WTC11 (cell line): ENCODE data around the gene KSR1. TPM values are rescaled to one million over a fixed set of nuclear protein-coding genes. Genes with fewer than 3 reads are reported as not detected.

ENCODE experiments used
- ATAC-seq: fragments of 200-7000 bp; cut with Tn5 transposase; 2 replicates; pipeline ENCODE4 v1.10.0; 2021; ENCODE audit warnings: mild to moderate bottlenecking, moderate library complexity
- CTCF ChIA-PET: fragments of 300-600 bp; sonication (Branson Sonifier 250); formaldehyde crosslinking; loops from one replicate; lab custom pipeline; 2021; ENCODE audit warnings: antibody characterized with exemption; lab: Charles Lee
- POLR2A ChIA-PET: fragments of 350-600 bp; sonication (Branson Sonifier 250); formaldehyde crosslinking; loops from one replicate; lab custom pipeline; 2021; ENCODE audit warnings: antibody characterized with exemption; lab: Charles Lee
- DNase-seq: peaks from one replicate; pipeline ENCODE4 v3.0.0; 2021; ENCODE audit warnings: low spot score
- H3K27ac Mint-ChIP-seq: 2 replicates; pipeline ENCODE4 v1.8.0; 2021; ENCODE audit warnings: mixed read lengths
- H3K27me3 Mint-ChIP-seq: 2 replicates; pipeline ENCODE4 v1.8.0; 2021; ENCODE audit warnings: low read depth, mild to moderate bottlenecking, moderate library complexity, mixed read lengths
- H3K36me3 Mint-ChIP-seq: 2 replicates; pipeline ENCODE4 v1.8.0; 2021; ENCODE audit warnings: mixed read lengths
- H3K4me1 Mint-ChIP-seq: 2 replicates; pipeline ENCODE4 v1.8.0; 2022; ENCODE audit warnings: mixed read lengths
- H3K4me3 Mint-ChIP-seq: 2 replicates; pipeline ENCODE4 v1.8.0; 2021; ENCODE audit warnings: mild to moderate bottlenecking, moderate library complexity, mixed read lengths
- H3K9me3 Mint-ChIP-seq: 2 replicates; pipeline ENCODE4 v1.8.0; 2021; ENCODE audit warnings: mixed read lengths
- AR ChIP-seq: fragments of 250-450 bp; sonication (Bioruptor Pico); IDR thresholded peaks from 2 replicates; pipeline ENCODE4 v1.9.0; 2021; ENCODE audit warnings: mild to moderate bottlenecking
- ARID4B ChIP-seq: sonication (generic); formaldehyde crosslinking; IDR thresholded peaks from 2 replicates; pipeline ENCODE4 v1.8.0; 2023; ENCODE audit warnings: missing genetic modification reagents, mild to moderate bottlenecking, borderline replicate concordance
- ATF1 ChIP-seq: sonication (generic); formaldehyde crosslinking; IDR thresholded peaks from 2 replicates; pipeline ENCODE4 v1.8.1; 2023; ENCODE audit warnings: mild to moderate bottlenecking, moderate library complexity, missing genetic modification reagents
- ATF3 ChIP-seq: sonication (generic); formaldehyde crosslinking; conservative IDR thresholded peaks from 2 replicates; pipeline ENCODE4 v1.8.1; 2022; ENCODE audit warnings: mild to moderate bottlenecking, missing genetic modification reagents
- ATF6 ChIP-seq: sonication (generic); formaldehyde crosslinking; IDR thresholded peaks from 2 replicates; pipeline ENCODE4 v1.8.1; 2023; ENCODE audit warnings: mild to moderate bottlenecking, missing genetic modification reagents
- ESRRA ChIP-seq: sonication (generic); formaldehyde crosslinking; IDR thresholded peaks from 2 replicates; pipeline ENCODE4 v1.8.1; 2022; ENCODE audit warnings: mild to moderate bottlenecking, missing genetic modification reagents, borderline replicate concordance
- GRHL2 ChIP-seq: fragments of 250-450 bp; sonication (Bioruptor Pico); IDR thresholded peaks from 2 replicates; pipeline ENCODE4 v1.8.0; 2022; ENCODE audit warnings: mild to moderate bottlenecking, moderate library complexity; ENCODE audit not compliant: insufficient replicate concordance, severe bottlenecking
- IRF2 ChIP-seq: sonication (generic); formaldehyde crosslinking; IDR thresholded peaks from 2 replicates; pipeline ENCODE4 v1.8.0; 2022; ENCODE audit warnings: low read depth, missing genetic modification reagents, borderline replicate concordance
- MLX ChIP-seq: sonication (generic); formaldehyde crosslinking; IDR thresholded peaks from 2 replicates; pipeline ENCODE4 v1.8.1; 2023; ENCODE audit warnings: mild to moderate bottlenecking, missing genetic modification reagents, moderate library complexity
- NR1H2 ChIP-seq: sonication (generic); formaldehyde crosslinking; IDR thresholded peaks from 2 replicates; pipeline ENCODE4 v1.9.0; 2021; ENCODE audit warnings: mild to moderate bottlenecking, moderate library complexity, missing genetic modification reagents
- NR2C2 ChIP-seq: sonication (generic); formaldehyde crosslinking; IDR thresholded peaks from 2 replicates; pipeline ENCODE4 v1.8.0; 2022; ENCODE audit warnings: mild to moderate bottlenecking, missing genetic modification reagents
- RORB ChIP-seq: fragments of 250-450 bp; sonication (Bioruptor Pico); IDR thresholded peaks from 2 replicates; pipeline ENCODE4 v1.9.0; 2021; ENCODE audit warnings: mild to moderate bottlenecking
- SOX15 ChIP-seq: fragments of 250-450 bp; sonication (Bioruptor Pico); IDR thresholded peaks from 2 replicates; pipeline ENCODE4 v1.9.0; 2021; ENCODE audit warnings: mild to moderate bottlenecking
- STAT6 ChIP-seq: sonication (generic); formaldehyde crosslinking; conservative IDR thresholded peaks from 2 replicates; pipeline ENCODE4 v1.8.1; 2023; ENCODE audit warnings: mild to moderate bottlenecking, low read depth, missing genetic modification reagents, moderate library complexity
- TEAD4 ChIP-seq: sonication (generic); formaldehyde crosslinking; IDR thresholded peaks from 2 replicates; pipeline ENCODE4 v1.8.0; 2022; ENCODE audit warnings: mild to moderate bottlenecking, missing genetic modification reagents
- ZBTB21 ChIP-seq: sonication (generic); formaldehyde crosslinking; IDR thresholded peaks from 2 replicates; pipeline ENCODE4 v1.8.1; 2023; ENCODE audit warnings: mild to moderate bottlenecking, missing genetic modification reagents, borderline replicate concordance
- ZNF138 ChIP-seq: sonication (generic); formaldehyde crosslinking; conservative IDR thresholded peaks from 2 replicates; pipeline ENCODE4 v1.8.1; 2022; ENCODE audit warnings: mild to moderate bottlenecking, moderate library complexity, missing genetic modification reagents
- ZNF263 ChIP-seq: sonication (generic); formaldehyde crosslinking; IDR thresholded peaks from 2 replicates; pipeline ENCODE4 v1.8.1; 2022; ENCODE audit warnings: low read depth, mild to moderate bottlenecking, moderate library complexity, missing genetic modification reagents
- ZNF416 ChIP-seq: fragments of 250-450 bp; sonication (Bioruptor Pico); IDR thresholded peaks from 2 replicates; pipeline ENCODE4 v1.9.0; 2021; ENCODE audit warnings: mild to moderate bottlenecking, inconsistent platforms
- ZNF425 ChIP-seq: fragments of 250-450 bp; sonication (Bioruptor Pico); conservative IDR thresholded peaks from 2 replicates; pipeline ENCODE4 v1.9.0; 2021; ENCODE audit warnings: mild to moderate bottlenecking
- total RNA-seq: library from RNA; stranded (reverse); gene quantifications from 3 replicates; pipeline ENCODE4 v1.2.3, GENCODE V29; 2021

KSR1 gene
- total RNA-seq, 1 experiment from 2014 or later: 45.5 TPM

GRCh38 chr17:27597188-27597580 lies 140.9 kb downstream of the KSR1 start:
- POLR2A ChIA-PET: no interaction called here
- Mint-ChIP-seq H3K27me3 (no peaks in the 10 kb centered on the region), H3K27ac (no peak overlapping the region), H3K36me3 (peaks cover 7% of the 10 kb centered on the region), H3K4me3 (no peak overlapping the region), H3K4me1 (no peaks in the 10 kb centered on the region), H3K9me3 (no peaks in the 10 kb centered on the region)
- TF ChIP-seq ESRRA (CRISPR knock-in tag): no peak
- no peak for TF ChIP-seq AR (CRISPR knock-in tag)
- no peak for TF ChIP-seq RORB (CRISPR knock-in tag)
- TF ChIP-seq SOX15 (CRISPR knock-in tag): no peak
- no peak for TF ChIP-seq ZBTB21
- no peak for TF ChIP-seq ATF3
- no peak for TF ChIP-seq ATF1 (CRISPR knock-in tag)
- TF ChIP-seq ZNF263: no peak
- TF ChIP-seq ZNF416 (CRISPR knock-in tag): no peak
- no peak for TF ChIP-seq NR1H2 (CRISPR knock-in tag)
- no peak for TF ChIP-seq ZNF425 (CRISPR knock-in tag)
- TF ChIP-seq STAT6 (CRISPR knock-in tag): no peak
- no peak for TF ChIP-seq NR2C2 (CRISPR knock-in tag)
- TF ChIP-seq GRHL2 (CRISPR knock-in tag): no peak
- no peak for TF ChIP-seq TEAD4
- TF ChIP-seq ZNF138 (CRISPR knock-in tag): no peak
- no peak for TF ChIP-seq IRF2 (CRISPR knock-in tag)
- CTCF ChIA-PET: interaction anchor here (1.1 to 3.2 kb wide), 4 partner anchors 12 to 360 kb away, joined by 3 to 12 read pairs (median 4); partner anchors contain the start of gene KSR1
- ATAC-seq: no peak
- no peak for DNase-seq

GRCh38 chr17:27597783-27598320 lies 141.6 kb downstream of the KSR1 start:
- Mint-ChIP-seq H3K36me3 (peaks cover 7% of the 10 kb centered on the region), H3K4me1 (peaks cover 3% of the 10 kb centered on the region), H3K9me3 (no peaks in the 10 kb centered on the region), H3K27me3 (no peaks in the 10 kb centered on the region), H3K4me3 (no peak overlapping the region), H3K27ac (no peak overlapping the region; the same call in 1 of the 2 replicates)
- no peak for DNase-seq
- CTCF ChIA-PET: interaction anchor here (0.8 to 3.2 kb wide), 7 partner anchors 8 to 361 kb away, joined by 3 to 41 read pairs (median 4); partner anchors contain the start of gene KSR1
- POLR2A ChIA-PET: no interaction called here
- no peak for ATAC-seq
- no peak for TF ChIP-seq ATF6 (CRISPR knock-in tag)
- no peak for TF ChIP-seq MLX (CRISPR knock-in tag)
- no peak for TF ChIP-seq ARID4B
